ENCODE measurements around the gene GRK1.

The GRK1 gene

GRCh38 chr13:113758651-113759524, 91.9 kb downstream of the GRK1 start, which contains the start of gene TMEM255B:
TMEM255B (plus strand) TSS chr13:113759226; CDS start chr13:113759270, 44 bp downstream.
- peak; percentile 55 to 56 for DNase-seq (ENCODE audit: low read depth in 1 of 2, low spot score in 1 of 2)

DNA sequence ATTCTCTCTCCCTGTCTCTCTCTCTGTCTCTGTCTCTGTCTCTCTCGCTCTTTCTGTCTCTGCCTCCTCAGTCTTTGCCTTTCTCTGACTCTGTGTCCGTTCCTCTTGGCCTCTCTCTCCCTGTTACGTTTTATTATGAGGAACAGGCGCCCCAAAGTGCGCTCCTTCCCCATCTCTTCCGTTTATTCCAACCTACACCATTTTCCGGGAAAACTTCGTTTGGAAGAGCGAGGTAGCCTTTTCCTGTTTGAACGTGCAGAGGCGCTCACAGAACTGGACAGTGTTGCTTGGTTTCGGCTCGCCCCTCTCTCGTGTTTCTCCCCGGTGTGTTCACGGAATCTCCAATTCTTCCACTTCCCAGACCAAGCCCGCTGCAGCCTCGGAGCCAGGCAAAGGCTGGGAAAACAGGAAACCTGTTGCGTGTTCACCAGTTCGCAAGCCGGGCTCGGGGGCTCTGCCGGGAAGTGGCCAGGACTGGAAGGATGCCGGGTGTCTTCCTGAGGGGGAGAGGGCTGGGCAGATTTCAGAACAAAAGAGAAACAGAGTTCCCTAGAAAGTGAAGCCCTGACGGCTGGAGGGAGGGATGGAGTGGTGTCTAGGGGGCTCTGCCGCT, 92.6 kb downstream of the GRK1 start:
- DNase-seq (ENCODE audit: low read depth in 1 of 2, low spot score in 1 of 2), result no peak

DNA sequence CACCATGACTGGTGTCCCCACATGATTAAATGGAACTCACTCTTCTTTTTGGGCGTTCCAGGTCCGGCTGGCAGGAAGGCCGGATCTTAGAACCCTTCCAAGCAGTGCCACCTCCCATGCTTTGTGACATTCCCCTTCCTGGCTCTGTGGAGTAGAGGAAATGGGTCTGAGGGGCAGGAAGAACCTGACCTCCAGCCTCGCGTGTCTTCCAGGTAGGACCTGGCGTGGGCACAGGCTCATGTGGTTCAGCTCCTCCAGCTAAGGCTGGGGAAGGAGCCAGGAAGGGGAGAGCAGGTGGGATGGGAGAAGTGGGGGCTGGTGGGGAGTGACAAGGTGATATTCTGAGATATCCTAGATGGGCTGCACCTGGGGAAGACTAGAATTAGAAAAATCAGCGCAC, 94.1 kb downstream of the GRK1 start:
- no peak for DNase-seq (ENCODE audit: low read depth in 1 of 2, low spot score in 1 of 2)

DNA sequence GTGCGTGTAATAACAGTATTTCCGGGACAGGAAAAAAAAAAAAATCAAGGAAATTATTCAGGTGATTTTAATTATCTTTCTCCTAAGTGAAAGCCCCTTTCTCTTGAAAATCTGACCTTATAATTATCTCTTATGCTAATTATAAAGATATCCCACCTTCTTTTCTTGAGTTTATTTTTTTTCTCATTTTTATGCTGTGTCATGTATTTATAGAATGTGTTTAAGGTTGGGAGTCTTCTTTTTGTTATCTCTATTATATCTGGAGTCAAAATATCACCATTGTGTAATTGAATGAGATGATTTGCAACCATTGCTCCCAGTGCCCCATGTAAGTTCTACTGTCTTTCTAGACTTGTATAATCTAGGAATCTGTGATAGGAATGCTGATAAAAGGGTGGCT, 95.1 kb downstream of the GRK1 start:
- DNase-seq (ENCODE audit: low read depth in 1 of 2, low spot score in 1 of 2), result no peak

DNA sequence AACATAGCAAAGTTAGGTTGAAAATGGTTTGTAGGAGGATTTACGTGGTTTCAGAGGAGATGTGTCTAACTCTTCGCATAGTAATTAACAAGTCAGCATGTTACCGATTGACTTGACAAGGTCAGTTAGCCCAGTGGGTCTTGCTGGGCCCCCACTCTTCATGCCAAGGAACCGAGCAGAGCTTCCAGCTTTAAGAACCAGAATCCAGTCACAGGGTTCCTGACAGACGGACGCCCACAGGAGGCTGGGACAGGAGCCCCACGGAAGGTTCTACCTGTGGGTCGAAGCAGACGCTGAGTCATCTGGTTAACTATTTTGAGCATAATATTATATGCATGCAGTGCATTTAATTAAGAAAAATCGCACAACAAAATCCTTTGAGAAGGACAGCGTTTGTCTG, 95.5 kb downstream of the GRK1 start:
- no peak for DNase-seq (ENCODE audit: low read depth in 1 of 2, low spot score in 1 of 2)

DNA sequence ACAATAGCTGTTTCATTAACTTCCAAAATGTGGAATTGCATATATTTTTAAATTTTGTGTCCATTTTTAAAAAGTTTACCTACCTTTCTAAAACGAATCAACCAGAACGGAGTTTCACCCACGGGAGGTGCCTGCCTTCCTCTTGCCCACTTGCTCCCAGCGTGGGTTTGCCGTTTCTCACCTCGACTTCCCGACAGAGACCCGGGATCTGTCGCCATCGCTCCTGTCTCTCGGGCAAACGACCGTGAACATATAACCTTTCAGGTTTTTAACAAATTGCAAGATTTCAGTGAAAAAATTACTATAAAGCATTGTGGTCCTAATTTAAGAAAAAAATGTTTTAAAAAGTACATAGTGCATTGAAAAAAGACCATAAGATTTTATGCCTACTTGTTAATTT, 96.2 kb downstream of the GRK1 start:
- DNase-seq (ENCODE audit: low read depth in 1 of 2, low spot score in 1 of 2), result no peak

- DNase-seq (ENCODE audit: low read depth in 1 of 2, low spot score in 1 of 2), result no peak
Observed at GRCh38 chr13:113763961-113764792, 97.2 kb downstream of the GRK1 start.

DNA sequence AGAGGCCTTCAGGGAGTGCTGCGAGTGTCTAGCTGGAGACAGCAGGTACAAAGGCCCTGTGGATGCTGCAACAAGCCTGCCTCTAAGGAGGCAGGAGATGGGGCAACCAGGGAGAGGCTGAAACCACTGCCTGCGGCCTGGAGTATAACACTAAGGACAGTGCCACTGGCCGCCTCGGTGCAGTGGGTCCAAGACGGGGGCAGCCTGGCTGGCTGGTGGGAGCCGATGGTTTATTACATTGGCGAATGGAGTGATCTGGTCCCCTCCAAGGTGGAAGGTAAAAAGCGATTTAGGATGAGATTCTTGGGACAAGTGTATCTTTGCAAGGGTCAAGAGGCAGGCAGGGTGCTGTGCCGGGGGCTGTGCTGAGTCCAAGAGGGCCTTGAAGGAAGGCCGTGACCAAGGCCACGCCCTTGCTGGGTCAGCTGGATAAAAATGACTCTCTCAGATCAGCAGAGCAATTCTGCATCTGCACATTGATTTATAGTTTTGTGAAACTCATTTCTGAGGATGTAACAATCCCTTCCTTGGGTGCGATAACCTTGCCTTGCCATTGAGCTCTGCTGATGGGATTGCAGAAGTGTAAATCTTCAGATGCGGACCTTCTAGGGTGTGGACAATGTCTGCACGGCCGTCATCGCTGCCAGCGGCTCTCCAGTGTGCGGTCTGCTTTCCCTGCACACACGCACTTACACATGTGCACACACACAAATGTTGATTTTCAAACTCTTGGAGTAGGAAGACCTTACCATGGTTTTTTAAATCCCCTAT, 98.0 kb downstream of the GRK1 start:
- no peak for DNase-seq (ENCODE audit: low read depth in 1 of 2, low spot score in 1 of 2)

GRCh38 chr13:113765564-113765910, 98.5 kb downstream of the GRK1 start:
- no peak for DNase-seq (ENCODE audit: low read depth in 1 of 2, low spot score in 1 of 2)

DNA sequence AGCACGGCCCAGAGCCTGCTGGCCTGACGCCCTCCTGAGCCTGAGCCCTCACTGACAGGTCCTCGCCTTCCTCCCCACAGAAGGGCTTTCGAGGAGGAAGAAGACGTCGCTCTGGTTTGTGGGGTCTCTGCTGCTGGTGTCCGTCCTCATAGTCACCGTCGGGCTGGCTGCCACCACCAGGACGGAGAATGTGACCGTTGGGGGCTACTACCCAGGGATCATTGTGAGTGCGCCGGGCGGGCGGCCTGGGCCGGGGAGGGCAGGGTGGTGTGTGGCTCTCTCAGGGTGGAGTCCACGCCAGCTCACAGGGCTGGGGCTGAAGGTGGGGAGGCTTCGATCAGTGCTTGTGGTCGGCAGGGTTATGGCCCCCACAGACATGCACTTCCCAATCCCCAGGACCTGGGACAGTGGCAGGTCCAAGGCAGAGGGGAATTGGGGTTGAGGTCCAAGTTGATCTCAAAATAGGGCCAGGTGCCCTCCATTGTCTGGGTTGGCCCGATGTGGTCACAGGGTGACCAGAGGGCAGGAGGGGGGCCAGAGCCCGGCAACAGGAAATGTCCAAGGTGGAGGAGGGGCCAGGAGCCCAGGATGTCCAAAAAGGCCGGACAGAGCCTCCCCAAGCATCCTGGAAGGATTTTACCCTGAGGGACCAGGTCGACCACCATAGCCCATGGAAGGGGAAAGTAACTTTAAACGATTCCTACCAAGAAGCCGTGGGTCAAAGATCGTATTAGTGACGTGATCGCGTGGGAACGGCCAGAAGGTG, 99.2 kb downstream of the GRK1 start:
- no peak for DNase-seq (ENCODE audit: low read depth in 1 of 2, low spot score in 1 of 2)

DNA sequence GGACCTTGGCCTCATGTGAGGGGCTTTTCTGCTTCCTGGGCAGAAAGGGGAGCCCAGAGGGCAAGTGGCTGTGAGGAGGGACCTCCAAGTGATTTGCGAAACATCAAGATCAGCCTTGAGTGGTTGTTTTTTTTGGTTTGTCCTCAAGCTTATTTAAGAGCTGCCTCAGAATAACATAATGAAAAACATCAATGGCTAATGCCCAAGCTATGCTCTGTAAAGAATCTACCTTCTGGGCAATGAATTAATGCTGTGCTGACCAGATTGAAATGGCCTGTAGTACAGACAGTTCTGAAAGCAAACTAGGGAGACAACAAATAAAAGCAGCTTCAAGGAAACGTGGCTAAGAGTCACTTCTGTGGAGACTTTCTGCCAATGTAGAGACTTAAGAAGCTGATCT, 100.3 kb downstream of the GRK1 start:
- DNase-seq (ENCODE audit: low read depth in 1 of 2, low spot score in 1 of 2), result no peak

- no peak for DNase-seq (ENCODE audit: low read depth in 1 of 2, low spot score in 1 of 2)
Observed at GRCh38 chr13:113768018-113768905, 101.2 kb downstream of the GRK1 start.

DNA sequence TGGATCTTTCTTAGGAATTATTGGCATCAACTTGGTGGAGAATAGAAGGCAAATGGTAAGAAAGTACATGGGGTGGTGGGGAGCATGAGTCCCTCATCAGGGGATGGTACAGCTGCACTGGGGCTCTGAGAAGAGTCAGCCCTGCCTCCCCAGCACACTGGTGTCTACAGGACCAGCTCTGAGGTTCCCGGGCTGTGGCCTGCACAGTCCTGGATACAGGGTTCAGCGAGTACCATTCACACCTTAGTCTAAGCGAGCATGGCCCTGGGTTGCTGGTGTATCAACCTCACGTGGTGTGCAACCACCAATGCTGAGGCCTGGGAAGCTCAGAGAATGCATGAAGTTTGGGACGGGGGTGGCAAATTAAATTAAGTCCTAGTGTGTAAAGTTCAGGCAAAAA, 102.1 kb downstream of the GRK1 start:
- no peak for DNase-seq (ENCODE audit: low read depth in 1 of 2, low spot score in 1 of 2)

DNA sequence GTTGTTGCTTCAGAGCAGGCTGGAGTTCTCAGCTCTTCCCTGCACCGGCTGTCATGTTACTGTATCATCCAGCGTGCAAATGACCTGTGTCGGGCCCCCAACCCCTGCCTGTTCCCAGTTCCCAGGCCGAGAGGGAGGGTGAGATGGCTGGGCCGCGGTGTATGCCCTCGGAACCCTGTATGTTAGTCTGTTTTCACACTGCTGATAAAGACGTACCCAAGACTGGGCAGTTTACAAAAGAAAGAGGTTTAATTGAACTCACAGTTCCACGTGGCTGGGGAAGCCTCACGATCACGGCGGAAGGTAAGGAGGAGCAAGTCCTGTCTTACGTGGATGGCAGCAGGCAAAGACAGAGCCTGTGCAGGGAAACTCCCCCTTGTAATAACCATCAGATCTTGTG, 102.9 kb downstream of the GRK1 start:
- DNase-seq (ENCODE audit: low read depth in 1 of 2, low spot score in 1 of 2), result no peak

DNA sequence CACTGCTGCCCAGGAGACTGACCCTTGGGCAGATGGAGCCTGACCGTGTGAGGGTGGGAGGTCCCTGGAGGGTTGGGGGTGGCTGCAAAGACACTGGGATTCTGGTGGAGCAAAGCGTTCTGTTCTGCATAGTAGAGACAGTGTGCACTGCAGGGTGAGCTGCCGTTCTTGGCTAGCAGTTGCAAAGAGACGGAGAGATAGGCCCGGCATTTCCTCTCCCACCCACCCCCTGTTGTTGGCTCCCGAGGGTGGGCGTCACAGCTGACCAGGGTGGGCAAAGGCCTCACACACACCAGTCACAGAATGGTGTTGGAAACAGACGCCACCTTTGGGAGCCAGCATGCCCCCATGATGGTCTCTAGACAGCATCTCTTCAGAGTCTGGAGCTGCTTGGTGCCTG, 103.4 kb downstream of the GRK1 start:
- no peak for DNase-seq (ENCODE audit: low read depth in 1 of 2, low spot score in 1 of 2)

GRCh38 chr13:113770937-113771336, 103.9 kb downstream of the GRK1 start:
- no peak for DNase-seq (ENCODE audit: low read depth in 1 of 2, low spot score in 1 of 2)

GRCh38 chr13:113771709-113772331, 104.8 kb downstream of the GRK1 start:
- no peak for DNase-seq (ENCODE audit: low read depth in 1 of 2, low spot score in 1 of 2)

GRCh38 chr13:113774177-113775107, 107.4 kb downstream of the GRK1 start:
- no peak for DNase-seq (ENCODE audit: low read depth in 1 of 2, low spot score in 1 of 2)
